Subcutaneous abdominal adipose tissue (tissue), 5 donors: ENCODE data around the gene SUSD1.
"Not testable (repeated sequence)": the region's sequence is repeated elsewhere in the genome, so short reads cannot be mapped to it uniquely, and the experiment has no call there.

Experiments used
- H3K27ac ChIP-seq: one replicate; pipeline ENCODE4 v1.7.0; 2013; ENCODE audit warnings: low read depth, mild to moderate bottlenecking, inconsistent platforms, low read length, moderate library complexity
- H3K27me3 ChIP-seq, 5 donors: one replicate each; pipeline ENCODE4 v1.7.0; 2013; ENCODE audit warnings: low read length in 5 of 5, inconsistent platforms in 1 of 5; ENCODE audit not compliant: control insufficient read depth in 5 of 5, insufficient read depth in 4 of 5
- H3K36me3 ChIP-seq, 5 donors: one replicate each; pipeline ENCODE4 v1.7.0; 2013; ENCODE audit warnings: low read length in 5 of 5; ENCODE audit not compliant: control insufficient read depth in 5 of 5, insufficient read depth in 5 of 5
- H3K4me1 ChIP-seq, 5 donors: one replicate each; pipeline ENCODE4 v1.7.0; 2013; ENCODE audit warnings: low read length in 5 of 5, mild to moderate bottlenecking in 3 of 5, moderate library complexity in 1 of 5; ENCODE audit not compliant: control insufficient read depth in 5 of 5, insufficient read depth in 5 of 5
- H3K4me3 ChIP-seq, 5 donors: one replicate each; pipeline ENCODE4 v1.7.0; 2013; ENCODE audit warnings: low read length in 5 of 5, low read depth in 1 of 5
- H3K9ac ChIP-seq, 5 donors: one replicate each; pipeline ENCODE4 v1.7.0; 2013; ENCODE audit warnings: low read length in 5 of 5, mild to moderate bottlenecking in 4 of 5, moderate library complexity in 3 of 5
- H3K9me3 ChIP-seq, 5 donors: one replicate each; pipeline ENCODE4 v1.7.0; 2013; ENCODE audit warnings: low read length in 5 of 5; ENCODE audit not compliant: control insufficient read depth in 5 of 5
- donor health status: healthy.
- donor health status: healthy.
- donor health status: healthy.
- donor health status: healthy.
- donor health status: healthy.

The SUSD1 gene

DNA sequence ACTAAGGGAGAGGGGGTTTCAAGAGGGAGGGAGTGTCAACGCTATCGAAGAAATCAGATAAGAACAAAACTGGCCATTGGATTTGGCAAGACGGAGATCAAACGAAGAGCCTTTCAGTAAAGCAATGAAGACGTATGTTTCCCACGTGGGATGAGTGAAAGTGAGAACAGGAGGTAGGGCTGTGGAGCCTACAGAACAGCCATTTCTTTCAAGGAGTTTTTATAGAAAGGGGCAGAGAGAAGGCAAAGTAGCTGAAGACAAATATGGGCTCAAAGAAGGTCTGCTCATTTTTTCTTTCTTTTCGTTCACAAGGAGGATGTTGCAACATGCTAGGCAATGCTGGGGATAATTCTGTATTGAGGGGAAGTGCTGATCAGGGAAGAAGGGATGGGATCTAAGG, 98.3 kb downstream of the SUSD1 start:
- H3K27me3 ChIP-seq, result no peaks in the 10 kb centered on the region
- H3K4me1 ChIP-seq, result peaks cover 0 to 38% (median 14%) of the 10 kb centered on the region in 5 donors
- H3K9ac ChIP-seq, result no peak overlapping the region
- no peaks in the 10 kb centered on the region for H3K36me3 ChIP-seq
- no peak overlapping the region for H3K4me3 ChIP-seq
- H3K27ac ChIP-seq, result no peak overlapping the region
- no peaks in the 10 kb centered on the region for H3K9me3 ChIP-seq

DNA sequence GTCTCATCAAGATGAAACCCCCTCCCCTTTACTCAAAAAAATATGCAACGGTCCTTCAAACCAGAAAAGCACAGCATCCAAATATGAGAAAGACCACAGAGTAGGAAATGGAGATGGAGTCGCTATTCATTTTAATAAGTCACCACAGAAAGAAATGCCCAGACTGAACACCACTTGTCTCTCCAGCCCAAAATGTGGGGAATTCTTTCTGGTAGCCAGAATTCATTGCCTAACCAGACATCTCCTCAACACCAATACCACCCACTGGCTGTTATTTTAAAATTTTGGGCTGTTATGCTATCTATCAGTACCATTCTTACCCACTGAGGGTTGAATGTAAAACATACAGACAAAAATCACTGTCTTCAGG, 100.1 kb downstream of the SUSD1 start:
- Histone ChIP-seq H3K4me1 (peaks cover 0 to 31% (median 14%) of the 10 kb centered on the region in 5 donors), H3K27ac (peak overlapping the region; percentile 1), H3K4me3 (no peak overlapping the region), H3K9me3 (no peaks in the 10 kb centered on the region), H3K27me3 (no peaks in the 10 kb centered on the region), H3K36me3 (no peaks in the 10 kb centered on the region), H3K9ac (peak overlapping the region in 3 of 5 donors; percentile 14 to 52 (median 35))

DNA sequence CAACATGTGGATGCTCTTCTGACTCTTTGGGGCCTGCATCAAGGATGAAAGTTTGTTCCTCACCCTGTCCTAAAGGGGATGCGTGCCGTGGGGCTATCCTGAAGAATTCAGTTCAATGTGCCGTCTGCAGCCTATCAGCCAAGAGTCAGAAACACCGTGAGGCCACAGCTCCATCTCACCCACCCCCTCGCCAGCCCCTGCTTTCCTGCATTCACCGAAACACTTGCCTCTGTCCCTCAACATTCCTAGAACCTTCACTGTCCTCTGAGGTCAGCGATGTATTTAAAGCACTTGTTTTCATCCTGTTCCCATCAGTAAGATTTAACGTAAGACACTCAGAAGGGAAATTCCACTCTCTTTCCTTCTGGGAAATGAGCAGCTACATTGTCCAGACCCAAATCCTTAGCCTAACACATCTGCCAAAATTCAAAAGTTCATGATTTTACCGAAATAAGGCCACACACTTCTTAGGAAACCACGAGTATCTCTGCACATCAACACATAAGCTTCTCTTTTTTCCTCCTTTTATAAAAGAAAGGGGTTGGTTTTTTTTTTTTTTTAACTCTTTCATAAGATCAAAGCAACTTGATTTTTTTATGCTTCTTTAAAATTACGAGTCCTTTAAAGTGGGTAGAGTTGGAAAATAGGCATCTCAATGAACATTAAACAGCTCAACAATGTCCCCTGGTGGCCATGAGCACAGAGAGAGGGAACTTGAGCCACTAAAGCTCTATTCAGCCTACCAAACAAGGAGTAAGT, 100.7 kb downstream of the SUSD1 start:
- H3K36me3 ChIP-seq, result no peaks in the 10 kb centered on the region
- H3K27ac ChIP-seq, result peak overlapping the region; percentile 1
- H3K9ac ChIP-seq, result peak overlapping the region in 4 of 5 donors; percentile 14 to 52 (median 32)
- H3K4me3 ChIP-seq, result no peak overlapping the region
- H3K4me1 ChIP-seq, result peaks cover 0 to 33% (median 14%) of the 10 kb centered on the region in 5 donors
- no peaks in the 10 kb centered on the region for H3K27me3 ChIP-seq
- H3K9me3 ChIP-seq, result no peaks in the 10 kb centered on the region

DNA sequence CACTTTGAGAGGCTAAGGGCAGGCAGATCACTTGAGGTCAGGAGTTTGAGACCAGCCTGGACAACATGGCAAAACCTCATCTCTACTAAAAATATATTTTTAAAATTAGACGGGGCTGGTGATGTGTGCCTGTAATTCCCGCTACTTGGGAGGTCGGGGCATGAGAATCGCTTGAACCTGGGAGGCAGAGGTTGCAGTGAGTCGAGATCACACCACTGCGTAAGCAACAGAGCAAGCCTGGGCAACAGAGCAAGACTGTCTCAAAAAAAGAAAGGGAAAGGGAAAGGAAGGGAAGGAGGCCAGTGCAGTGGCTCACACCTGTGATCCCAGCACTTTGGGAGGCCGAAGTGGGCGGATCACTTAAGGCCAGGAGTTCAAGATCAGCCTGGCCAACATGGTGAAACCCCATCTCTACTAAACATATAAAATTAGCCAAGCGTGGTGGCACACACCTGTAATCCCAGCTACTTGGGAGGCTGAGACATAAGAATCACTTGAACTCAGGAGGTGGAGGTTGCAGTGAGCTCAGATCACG, 101.4 kb downstream of the SUSD1 start:
- H3K4me1 ChIP-seq, result peaks cover 0 to 33% (median 14%) of the 10 kb centered on the region in 5 donors
- not testable (repeated sequence) for H3K27me3 ChIP-seq, H3K4me3 ChIP-seq, H3K9me3 ChIP-seq, H3K36me3 ChIP-seq
- peak overlapping the region; percentile 1 for H3K27ac ChIP-seq
- peak overlapping the region in 1 of 5 donors; percentile 30 for H3K9ac ChIP-seq

DNA sequence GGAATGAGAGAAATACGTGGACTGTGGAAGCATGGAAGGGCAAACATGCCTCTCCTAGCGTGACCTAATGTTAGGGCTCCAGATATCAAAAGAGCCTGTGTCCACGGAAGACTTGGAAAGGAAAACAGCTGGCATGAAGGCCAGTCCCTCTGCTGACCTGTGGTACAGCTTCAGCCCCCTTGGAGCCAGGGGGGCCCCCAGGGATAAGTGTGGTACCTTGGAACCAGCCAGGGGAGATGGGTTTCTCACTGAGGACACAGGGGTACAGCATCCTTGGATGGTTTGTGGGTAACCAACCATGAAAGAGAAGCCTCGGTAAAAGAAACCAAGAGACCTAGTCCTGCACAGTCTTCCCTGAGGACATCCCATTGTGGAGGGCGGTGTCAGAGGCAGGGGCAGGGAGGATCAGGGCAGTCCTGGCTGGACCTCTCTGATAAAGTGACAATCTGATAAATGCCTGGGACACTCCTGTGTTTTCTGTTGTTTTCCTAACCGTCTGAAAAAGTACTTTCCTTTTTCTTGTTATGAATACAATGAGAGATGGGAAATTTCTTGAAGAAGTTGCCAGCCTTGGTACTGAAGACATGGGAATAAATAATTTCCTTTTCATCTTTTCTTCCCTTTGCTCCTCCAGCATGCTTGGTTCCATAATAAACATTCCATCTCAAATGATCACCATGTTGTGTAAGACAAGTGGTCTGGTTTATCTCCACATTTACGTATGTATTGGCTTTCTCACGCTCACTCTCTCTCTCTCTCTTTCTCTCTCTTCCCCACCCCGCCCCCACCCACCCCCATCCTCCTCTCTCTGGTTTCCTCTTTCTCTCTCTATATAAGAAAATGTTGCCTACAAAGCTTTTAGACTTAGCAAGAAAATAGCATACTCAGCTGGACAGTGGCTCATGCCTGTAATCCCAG, 102.1 kb downstream of the SUSD1 start:
- Histone ChIP-seq H3K27ac (no peak overlapping the region), H3K4me1 (peaks cover 0 to 29% (median 14%) of the 10 kb centered on the region in 5 donors), H3K36me3 (no peaks in the 10 kb centered on the region), H3K9ac (no peak overlapping the region), H3K4me3 (no peak overlapping the region), H3K27me3 (no peaks in the 10 kb centered on the region), H3K9me3 (no peaks in the 10 kb centered on the region)

DNA sequence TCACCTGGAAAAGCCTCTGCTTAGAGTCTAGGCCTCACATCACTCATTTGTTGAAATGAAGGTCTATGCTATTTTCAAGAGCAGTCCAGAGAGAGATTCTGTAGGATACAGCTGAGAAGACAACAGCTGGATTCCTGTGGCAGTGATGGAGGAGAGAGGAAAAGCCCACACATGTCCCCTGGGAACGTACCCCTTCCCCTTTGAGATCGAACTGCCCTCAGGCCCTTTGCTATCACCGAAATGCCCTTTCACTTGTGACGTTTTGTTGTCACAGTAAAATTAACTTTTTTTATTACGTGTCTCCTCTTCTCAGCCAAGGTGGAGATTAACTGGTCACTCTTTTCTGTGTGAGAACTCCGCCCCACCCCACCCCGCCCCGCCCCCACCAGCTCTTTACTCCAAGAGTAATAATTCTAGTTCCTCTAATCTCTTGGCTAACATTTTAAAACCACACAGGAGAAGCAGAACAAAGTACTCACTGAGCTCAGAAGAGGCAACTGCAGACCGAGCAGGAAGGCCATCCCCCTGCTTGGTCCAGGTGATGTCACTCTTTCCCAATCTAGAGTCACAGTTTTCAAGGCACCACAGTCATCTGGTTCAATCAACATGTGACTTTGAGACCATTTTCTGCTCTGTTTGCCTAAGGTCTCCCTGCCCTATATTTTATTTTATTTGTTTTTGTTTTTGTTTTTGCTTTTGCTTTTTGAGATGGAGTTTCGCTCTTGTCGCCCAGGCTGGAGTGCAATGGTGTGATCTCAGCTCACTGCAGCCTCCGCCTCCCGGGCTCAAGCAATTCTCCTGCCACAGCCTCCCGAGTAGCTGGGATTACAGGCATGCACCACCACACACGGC, 105.6 kb downstream of the SUSD1 start:
- Histone ChIP-seq H3K4me1 (peaks cover 0 to 24% (median 9%) of the 10 kb centered on the region in 5 donors), H3K4me3 (no peak overlapping the region), H3K36me3 (peaks cover 0 to 6% (median 0%) of the 10 kb centered on the region in 5 donors), H3K27me3 (no peaks in the 10 kb centered on the region), H3K9me3 (no peaks in the 10 kb centered on the region), H3K9ac (no peak overlapping the region), H3K27ac (no peak overlapping the region)

DNA sequence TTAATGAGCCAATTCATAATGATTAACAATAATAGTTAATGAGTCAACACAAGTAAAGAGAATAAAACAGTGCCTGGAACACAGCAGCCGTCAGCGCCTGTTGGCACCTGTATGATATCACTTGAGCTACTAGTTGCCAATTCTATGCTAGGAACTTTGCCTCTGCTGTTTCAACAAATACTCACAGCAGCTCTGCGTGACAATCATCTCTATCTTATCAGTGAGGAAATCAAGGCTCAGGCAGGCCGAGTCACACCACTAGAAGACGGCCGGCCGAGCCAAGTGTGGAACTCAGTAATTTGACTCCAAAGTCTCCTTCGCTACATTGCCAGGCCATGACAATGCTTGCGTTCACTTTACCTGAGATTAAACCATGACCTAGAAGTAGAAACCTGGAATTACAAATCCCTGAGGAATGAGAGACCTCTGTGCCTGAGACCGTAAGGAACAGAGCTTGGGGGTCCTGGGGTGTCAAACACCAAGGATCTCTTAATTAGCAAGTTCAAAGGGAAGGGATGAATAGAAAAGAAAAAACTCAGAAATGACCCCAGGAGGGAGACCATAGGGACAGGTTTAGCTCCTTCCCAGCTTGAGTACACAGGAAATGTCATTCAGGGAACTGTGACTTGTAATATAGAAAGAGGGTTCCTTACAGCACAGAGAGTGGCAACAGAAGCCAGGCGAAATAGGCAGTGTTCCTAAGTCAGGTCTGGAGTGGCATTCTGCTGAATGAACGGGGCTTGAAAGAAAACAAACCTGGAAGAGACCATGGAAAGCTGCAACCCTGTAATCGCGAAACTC, 109.1 kb downstream of the SUSD1 start:
- Histone ChIP-seq H3K9ac (no peak overlapping the region), H3K9me3 (no peaks in the 10 kb centered on the region), H3K4me1 (peaks cover 1 to 29% (median 15%) of the 10 kb centered on the region in 5 donors), H3K36me3 (peaks cover 0 to 6% (median 0%) of the 10 kb centered on the region in 5 donors), H3K27me3 (no peaks in the 10 kb centered on the region), H3K4me3 (no peak overlapping the region), H3K27ac (no peak overlapping the region)

DNA sequence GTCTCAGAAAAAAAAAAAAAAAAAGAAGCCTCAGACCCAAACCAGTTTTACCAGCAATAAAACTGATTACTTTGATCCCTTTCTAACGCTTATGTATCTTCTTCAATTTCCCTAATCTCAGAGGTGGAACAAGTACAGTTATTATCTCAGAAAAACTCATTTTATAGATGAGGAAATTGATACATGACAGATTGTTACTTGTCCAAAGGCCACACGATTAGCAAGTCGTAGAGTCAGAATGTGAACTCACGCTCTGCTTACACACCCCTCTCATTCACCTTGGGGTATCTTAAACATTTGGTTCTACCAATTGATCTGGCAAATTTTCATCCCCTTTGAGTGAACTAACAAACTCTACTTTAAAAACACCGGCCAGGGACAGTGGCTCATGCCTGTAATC, 110.2 kb downstream of the SUSD1 start:
- peaks cover 1 to 35% (median 25%) of the 10 kb centered on the region in 5 donors for H3K4me1 ChIP-seq
- no peak overlapping the region for H3K9ac ChIP-seq
- no peak overlapping the region for H3K4me3 ChIP-seq
- peaks cover 0 to 6% (median 0%) of the 10 kb centered on the region in 5 donors for H3K36me3 ChIP-seq
- no peak overlapping the region for H3K27ac ChIP-seq
- H3K27me3 ChIP-seq, result no peaks in the 10 kb centered on the region
- H3K9me3 ChIP-seq, result no peaks in the 10 kb centered on the region

DNA sequence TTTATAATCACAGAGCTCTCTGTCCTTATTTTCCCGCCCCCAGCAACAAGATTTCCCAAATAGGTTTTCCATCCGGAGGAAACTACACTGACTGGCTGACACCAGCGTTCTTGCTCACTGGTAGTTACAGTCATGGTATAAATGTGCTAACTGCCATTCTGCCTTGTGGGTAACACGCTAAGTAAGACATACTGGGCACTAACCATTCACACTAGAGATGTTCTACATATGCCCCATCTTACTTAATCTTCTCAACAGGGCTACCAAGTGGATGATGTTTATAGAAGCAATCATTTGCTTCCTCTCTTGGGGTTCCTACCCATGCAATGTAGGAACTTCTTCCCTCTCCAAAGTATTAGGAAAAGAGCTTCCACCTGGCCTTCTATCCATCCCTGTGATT, 111.5 kb downstream of the SUSD1 start:
- H3K36me3 ChIP-seq, result peaks cover 0 to 6% (median 0%) of the 10 kb centered on the region in 5 donors
- peaks cover 9 to 44% (median 35%) of the 10 kb centered on the region in 5 donors for H3K4me1 ChIP-seq
- no peaks in the 10 kb centered on the region for H3K27me3 ChIP-seq
- no peak overlapping the region for H3K9ac ChIP-seq
- H3K4me3 ChIP-seq, result no peak overlapping the region
- no peaks in the 10 kb centered on the region for H3K9me3 ChIP-seq
- peak overlapping the region; percentile 44 for H3K27ac ChIP-seq
